DND-41 (cell line): ENCODE data around the gene NOS1.

Source experiments
- CTCF ChIP-seq: IDR thresholded peaks from 2 replicates; pipeline ENCODE4 v1.5.1; 2012; ENCODE audit warnings: borderline replicate concordance, low read length, moderate library complexity, mild to moderate bottlenecking; ENCODE audit not compliant: poor library complexity, severe bottlenecking; ENCODE audit errors: extremely low read depth
- EZH2 ChIP-seq: IDR thresholded peaks from 3 replicates; pipeline ENCODE4 v1.6.1; 2012; ENCODE audit warnings: borderline replicate concordance, low read depth, mild to moderate bottlenecking, moderate library complexity, low read length, inconsistent platforms; ENCODE audit not compliant: severe bottlenecking

- TF ChIP-seq CTCF, result no peak
- TF ChIP-seq EZH2, result no peak
These were observed 153.8 kb downstream of the NOS1 start for GRCh38 chr12:117207675-117208074.
